GM18508 (cell line): ENCODE data around the gene TTLL5.
"Not testable (repeated sequence)": the region's sequence is repeated elsewhere in the genome, so short reads cannot be mapped to it uniquely, and the experiment has no call there.

Experiments used
- ATAC-seq: cut with Tn5 transposase; IDR thresholded peaks from one replicate; pipeline ENCODE4 v1.9.1; 2021; ENCODE audit warnings: moderate number of reproducible peaks; ENCODE audit not compliant: insufficient read depth, unreplicated experiment

Gene TTLL5

DNA sequence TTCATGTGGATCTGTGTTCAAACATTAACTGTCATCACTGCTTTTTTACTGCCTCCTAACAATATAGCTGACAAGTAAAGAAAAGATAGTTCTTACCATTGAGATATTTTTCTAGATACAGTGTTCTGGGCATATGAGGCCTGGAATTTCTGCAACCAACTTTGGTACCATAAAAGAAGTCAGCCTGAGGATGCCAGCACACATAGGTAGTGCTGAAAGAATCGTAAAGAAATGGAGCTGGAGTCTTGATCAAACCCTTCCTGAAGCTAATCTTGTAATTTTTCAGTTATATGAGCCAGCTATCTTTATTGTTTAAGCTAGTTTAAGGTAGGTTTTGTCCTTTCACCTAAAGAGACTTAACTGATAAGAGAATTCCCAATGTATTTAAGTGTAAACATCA is 11.7 kb upstream of the TTLL5 start:
- no peak for ATAC-seq

DNA sequence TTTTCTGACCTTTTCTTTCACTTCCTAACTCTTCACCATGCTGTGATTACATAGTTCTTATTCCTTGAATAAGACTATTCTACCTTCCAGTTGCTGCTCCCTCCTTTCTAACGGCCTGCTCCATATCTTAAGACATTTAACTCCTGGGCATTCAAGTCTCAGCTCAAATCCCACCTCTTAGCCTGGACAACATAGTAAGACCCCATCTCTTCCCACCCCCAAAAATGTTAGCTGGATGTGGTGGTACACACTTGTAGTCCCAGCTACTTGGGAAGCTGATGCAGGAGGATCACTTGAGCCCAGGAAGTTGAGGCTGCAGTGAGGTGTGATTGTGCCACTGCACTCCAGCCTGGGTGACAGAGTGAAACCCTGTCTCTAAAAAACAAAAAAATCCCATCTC is 11.3 kb upstream of the TTLL5 start:
- ATAC-seq = no peak

DNA sequence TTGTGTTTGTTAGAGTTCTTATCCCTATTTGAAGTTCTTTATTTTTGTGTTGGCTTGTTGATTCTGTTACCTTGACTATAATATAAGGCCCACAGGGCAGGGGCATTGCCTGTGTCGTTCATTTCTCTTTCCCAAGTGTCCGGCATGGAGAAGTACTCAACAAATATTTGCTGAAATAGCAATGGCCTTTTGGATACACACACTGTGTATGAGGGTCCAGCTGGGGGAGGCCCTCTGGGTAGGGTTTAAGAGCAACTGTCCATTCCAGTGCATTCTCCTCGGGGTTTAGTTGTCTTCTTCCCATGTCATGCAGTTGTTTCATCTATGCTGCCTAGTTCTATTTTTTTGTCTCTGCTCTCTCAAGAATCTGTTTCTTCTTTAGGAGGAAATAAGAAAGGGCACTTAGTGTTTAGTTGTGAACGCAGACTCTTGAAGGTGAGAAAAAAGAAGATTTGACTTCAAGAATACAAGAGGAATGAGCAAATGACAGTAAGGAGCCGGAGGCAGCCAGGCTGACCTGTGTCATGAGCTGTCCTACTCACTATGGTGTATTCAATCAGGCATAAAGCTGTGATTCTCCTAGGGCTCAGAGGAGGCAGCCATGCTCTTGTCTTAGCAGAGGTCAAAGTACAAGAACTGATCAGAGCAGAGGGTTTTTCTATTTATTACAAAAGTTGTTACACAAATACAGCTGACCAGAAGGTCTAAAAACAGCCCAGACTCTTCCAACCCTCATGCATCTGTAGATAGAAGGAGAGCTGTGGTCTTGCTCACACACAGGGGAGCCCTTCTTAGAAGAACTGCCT is 10.6 kb upstream of the TTLL5 start:
- ATAC-seq = no peak

- ATAC-seq = no peak
These were observed 7.5 kb upstream of the TTLL5 start for GRCh38 chr14:75653563-75653962.

GRCh38 chr14:75654127-75654732 is 6.8 kb upstream of the TTLL5 start:
- ATAC-seq = no peak

- ATAC-seq = no peak
These were observed 5.8 kb upstream of the TTLL5 start for GRCh38 chr14:75655235-75655634.

DNA sequence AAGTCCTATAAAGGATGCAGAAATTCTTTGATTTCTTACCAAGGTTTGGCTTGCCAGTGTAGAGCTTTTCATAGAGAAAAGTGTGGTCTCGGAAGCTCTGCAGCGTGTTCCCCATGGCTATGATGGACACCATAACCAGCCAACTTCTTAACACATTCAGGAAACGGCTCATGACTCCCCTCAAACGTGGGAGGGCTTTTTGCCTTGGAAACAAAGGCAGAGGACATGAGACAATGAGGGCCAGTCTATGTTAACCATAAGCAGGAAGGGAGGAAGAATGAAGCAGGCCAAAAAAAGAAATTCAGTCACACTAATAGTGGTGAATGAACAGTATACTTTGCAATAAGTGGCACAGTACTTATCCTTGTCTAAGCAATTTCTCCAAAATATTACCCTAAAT is 3.7 kb upstream of the TTLL5 start:
- ATAC-seq = no peak

DNA sequence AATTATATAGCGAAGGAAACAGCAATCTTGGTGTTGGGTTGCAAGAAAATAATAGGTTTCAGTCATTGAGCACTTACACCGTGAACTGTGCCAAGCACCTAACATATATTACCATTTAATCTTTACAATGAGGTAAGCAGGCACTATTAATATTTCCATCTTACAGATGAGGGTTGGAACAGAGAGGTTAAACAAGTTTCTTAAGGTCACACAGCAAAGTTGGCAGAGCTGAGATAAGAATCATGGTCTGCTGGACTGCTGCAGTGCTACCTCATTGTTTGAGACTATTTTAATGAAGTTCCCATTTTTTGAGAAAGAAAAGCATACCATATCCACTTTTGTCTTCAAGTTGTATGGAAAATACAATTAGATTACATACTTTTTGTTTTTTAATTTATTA is 2.1 kb upstream of the TTLL5 start:
- ATAC-seq = no peak

GRCh38 chr14:75660238-75660629 is 812 bp upstream of the TTLL5 start:
- no peak for ATAC-seq

DNA sequence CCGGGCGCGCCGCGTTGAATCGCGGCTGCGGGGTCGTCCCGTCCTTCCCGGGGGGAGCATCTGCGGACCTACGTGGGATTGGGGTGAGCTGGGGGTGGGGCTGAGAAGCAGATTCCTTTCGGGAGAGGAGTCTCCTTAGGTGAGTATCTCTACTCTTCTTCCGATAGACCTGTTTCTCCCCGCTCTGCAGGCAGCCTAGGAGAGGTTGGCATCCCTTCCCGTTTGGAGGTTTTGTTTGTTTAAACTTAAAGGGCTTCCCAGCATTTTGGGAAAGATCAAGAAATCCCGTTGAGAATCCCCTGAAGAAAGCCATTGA is 411 bp downstream of the TTLL5 start:
- no peak for ATAC-seq

DNA sequence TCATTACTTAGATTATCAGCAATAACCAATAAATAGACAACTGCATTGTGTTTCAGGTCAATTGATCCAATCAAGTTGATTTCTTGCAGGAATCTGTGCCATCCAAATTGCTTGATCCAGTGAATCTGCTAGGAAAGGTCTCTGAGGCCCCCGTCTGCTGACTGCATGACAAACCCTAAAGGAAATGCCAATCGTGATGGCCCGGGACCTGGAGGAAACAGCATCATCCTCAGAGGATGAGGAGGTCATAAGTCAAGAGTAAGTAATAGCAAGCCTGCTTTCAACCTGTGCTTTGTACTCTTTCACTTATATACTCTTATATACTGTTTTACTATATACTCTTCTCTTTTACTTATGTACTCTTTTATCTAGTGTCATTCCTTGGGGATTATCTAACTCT is 1.9 kb downstream of the TTLL5 start:
- no peak for ATAC-seq

- no peak for ATAC-seq
These were observed 6.2 kb downstream of the TTLL5 start for GRCh38 chr14:75667099-75667765.

- no peak for ATAC-seq
These were observed 11.7 kb downstream of the TTLL5 start for GRCh38 chr14:75672605-75673192.

DNA sequence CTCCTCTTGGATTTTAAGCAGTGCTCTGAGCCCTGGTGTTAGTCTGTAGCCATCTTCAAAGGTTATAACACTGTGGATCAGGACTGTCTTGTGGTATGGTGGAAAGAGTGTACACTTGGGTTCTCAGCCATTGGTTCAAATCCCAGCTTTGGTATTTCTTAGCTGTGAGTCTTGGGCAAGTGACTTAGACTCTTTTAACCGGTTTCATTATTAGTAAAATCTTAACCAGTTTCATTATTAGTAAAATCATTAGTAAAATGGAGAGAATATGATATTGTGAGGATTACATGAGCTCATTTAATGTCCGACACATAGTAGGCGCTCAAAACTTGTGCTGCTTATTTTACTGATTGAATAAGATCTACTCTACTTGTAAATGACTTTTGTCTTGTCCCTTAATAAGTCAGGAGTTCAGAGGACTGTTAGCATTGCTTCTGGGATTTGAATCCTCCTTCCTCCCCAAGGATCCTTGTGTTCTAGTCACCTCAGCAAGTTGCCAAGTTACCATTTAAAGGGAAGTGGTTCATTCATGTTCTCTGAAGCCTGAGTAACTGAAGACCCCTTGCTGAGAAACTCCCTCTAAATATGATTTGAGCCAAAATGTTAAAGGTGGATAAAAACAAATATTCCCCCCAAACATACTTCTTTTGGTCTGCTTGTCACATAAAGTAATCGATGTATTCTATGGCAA is 12.4 kb downstream of the TTLL5 start:
- no peak for ATAC-seq

DNA sequence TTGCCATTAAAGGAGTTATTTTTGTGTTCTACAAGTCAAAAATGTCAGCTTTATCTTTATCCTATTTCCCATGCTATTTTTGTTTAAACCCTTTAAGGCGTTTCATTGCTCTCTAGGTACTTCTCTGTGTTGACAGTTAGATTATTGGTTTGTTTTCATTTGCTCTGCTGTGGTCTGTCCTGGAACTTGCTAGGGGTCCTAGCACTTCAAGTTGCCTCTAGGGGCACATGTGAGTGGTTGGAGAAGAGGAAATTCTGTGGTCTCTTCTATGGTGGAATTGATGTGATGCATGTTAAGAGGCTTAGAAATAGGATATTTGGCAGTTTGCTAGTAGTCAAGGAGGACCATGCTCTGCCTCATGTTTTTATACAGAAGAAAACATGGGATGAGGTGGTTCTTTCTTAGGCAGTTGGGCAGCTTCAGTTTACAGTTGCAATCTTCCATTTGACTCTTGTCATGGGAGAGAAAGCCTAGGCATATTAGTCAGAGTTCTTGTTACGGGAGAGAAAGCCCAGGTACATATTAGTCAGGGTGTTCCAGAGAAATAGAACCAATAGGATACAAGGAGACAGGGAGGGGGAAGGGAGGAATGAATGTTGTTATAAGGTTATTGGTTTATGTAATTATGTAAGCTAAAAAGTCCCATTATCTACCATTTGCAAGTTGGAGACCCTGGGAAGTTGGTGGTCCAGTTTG is 14.4 kb downstream of the TTLL5 start:
- ATAC-seq = no peak

GRCh38 chr14:75685910-75686309 is 24.9 kb downstream of the TTLL5 start:
- no peak for ATAC-seq

GRCh38 chr14:75689012-75689411 is 28.0 kb downstream of the TTLL5 start:
- no peak for ATAC-seq

GRCh38 chr14:75690010-75690409 is 29.0 kb downstream of the TTLL5 start:
- ATAC-seq = no peak

GRCh38 chr14:75695025-75695424 is 34.0 kb downstream of the TTLL5 start:
- not testable (repeated sequence) for ATAC-seq

GRCh38 chr14:75697386-75697785 is 36.3 kb downstream of the TTLL5 start:
- no peak for ATAC-seq
